ENCODE data around the gene OPCML.

DNA sequence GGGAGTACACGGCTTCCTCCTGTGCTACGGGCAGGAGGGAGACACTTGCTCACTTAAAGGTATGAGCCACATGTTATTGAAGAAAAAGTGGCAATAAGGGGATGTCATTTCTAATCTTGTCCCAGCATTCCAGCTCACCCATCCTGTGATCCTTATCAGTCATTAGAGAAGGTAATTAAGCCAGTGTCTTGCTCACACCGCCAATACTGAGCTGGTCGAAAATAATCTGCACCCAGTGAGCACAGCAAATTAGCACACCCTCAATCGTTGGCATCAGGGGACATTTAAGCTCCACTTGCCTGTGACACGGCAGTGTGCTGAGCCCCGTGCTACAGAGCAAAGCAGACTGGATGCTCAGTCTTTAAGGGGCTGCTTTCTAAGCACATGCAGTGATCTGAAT is 510.7 kb downstream of the OPCML start:
- TF ChIP-seq, protein P1, sequence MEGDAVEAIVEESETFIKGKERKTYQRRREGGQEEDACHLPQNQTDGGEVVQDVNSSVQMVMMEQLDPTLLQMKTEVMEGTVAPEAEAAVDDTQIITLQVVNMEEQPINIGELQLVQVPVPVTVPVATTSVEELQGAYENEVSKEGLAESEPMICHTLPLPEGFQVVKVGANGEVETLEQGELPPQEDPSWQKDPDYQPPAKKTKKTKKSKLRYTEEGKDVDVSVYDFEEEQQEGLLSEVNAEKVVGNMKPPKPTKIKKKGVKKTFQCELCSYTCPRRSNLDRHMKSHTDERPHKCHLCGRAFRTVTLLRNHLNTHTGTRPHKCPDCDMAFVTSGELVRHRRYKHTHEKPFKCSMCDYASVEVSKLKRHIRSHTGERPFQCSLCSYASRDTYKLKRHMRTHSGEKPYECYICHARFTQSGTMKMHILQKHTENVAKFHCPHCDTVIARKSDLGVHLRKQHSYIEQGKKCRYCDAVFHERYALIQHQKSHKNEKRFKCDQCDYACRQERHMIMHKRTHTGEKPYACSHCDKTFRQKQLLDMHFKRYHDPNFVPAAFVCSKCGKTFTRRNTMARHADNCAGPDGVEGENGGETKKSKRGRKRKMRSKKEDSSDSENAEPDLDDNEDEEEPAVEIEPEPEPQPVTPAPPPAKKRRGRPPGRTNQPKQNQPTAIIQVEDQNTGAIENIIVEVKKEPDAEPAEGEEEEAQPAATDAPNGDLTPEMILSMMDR (conservative IDR thresholded peaks at IDR 0.05 in 1 of 2, IDR thresholded peaks at IDR 0.05 in 1 of 2; ENCODE audit: extremely low read depth in 1 of 2, insufficient read depth in 1 of 2, low read depth in 1 of 2, low read length in 2 of 2): no peak
- TF ChIP-seq EZH2 (IDR thresholded peaks at IDR 0.05; ENCODE audit: borderline replicate concordance, low read length): peak; percentile 69

All from mammary epithelial cell (primary cell).